Measurements from ENCODE around the gene CDC42EP4. TPM values are rescaled to one million over a fixed set of nuclear protein-coding genes. Genes with fewer than 3 reads are reported as not detected.

The CDC42EP4 gene
- total and polyA plus RNA-seq, 9 of the 15 experiments (the other 6 are each of a cell fraction or from before 2014, with no cell fraction given) = 0.65 to 20.8 (median 12.3) TPM

DNA sequence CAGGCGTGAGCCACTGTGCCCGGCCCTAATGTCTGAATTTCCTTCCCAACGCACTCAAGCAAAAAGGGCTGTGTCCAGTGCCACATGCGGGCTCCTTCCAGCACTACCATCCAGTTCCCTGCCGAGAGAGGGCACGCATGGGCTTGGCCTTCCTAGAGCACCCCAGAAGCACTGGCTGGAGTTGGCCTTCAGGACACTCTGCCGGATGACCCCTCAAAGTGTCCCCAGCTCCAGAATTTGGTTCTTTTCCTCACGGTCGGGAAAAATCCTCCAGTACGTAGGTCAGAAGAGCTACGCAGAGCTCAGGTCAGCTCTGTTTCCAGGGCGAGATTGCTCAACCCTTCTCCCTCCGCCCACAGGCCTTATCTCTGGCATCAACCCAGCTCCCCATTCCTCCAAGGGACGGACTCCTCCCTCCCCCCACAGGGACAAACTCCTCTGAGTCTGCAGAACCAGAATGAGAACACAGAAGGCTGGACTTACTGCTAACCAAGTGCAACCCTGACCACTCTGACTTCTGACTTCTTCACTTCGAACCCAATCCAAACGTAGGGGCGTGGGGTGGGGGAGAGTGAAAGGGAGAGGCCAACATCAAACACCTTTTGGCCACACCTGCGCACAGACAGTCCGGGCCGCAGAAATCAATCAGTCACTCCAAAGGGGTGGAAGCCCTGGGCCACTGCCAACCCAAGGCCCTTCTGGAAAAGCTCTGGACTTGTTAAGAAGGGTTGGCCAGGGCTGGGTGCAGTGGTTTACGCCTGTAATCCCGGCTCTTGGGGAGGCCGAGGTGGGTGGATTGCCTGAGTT lies 3.6 kb downstream of the CDC42EP4 start (continued):
- no peak for TF ChIP-seq CHCHD3 (CRISPR knock-in tag; IDR thresholded peaks at IDR 0.05)
- TF ChIP-seq HDAC8 (tag; IDR thresholded peaks at IDR 0.05) = no peak
- TF ChIP-seq PTTG1 (tag; IDR thresholded peaks at IDR 0.05; ENCODE audit: low read depth) = no peak
- TF ChIP-seq ERF (CRISPR knock-in tag; IDR thresholded peaks at IDR 0.05) = 0 out of 2 replicates have a peak, but pooled peaks have one; percentile 18
- TF ChIP-seq, protein P1, sequence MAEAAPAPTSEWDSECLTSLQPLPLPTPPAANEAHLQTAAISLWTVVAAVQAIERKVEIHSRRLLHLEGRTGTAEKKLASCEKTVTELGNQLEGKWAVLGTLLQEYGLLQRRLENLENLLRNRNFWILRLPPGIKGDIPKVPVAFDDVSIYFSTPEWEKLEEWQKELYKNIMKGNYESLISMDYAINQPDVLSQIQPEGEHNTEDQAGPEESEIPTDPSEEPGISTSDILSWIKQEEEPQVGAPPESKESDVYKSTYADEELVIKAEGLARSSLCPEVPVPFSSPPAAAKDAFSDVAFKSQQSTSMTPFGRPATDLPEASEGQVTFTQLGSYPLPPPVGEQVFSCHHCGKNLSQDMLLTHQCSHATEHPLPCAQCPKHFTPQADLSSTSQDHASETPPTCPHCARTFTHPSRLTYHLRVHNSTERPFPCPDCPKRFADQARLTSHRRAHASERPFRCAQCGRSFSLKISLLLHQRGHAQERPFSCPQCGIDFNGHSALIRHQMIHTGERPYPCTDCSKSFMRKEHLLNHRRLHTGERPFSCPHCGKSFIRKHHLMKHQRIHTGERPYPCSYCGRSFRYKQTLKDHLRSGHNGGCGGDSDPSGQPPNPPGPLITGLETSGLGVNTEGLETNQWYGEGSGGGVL (CRISPR knock-in tag; IDR thresholded peaks at IDR 0.05) = no peak
- no peak for TF ChIP-seq PHB (CRISPR knock-in tag; IDR thresholded peaks at IDR 0.05)
- peak; percentile 55; the same call in 1 of the 2 replicates for TF ChIP-seq TFAP4 (CRISPR knock-in tag; IDR thresholded peaks at IDR 0.05; ENCODE audit: borderline replicate concordance)
- TF ChIP-seq ZNF41 (CRISPR knock-in tag; conservative IDR thresholded peaks at IDR 0.05) = no peak
- TF ChIP-seq ZNF232 (CRISPR knock-in tag; IDR thresholded peaks at IDR 0.05) = no peak
- no peak; the same call in 1 of the 2 replicates for TF ChIP-seq MAFF (IDR thresholded peaks at IDR 0.05; ENCODE audit: low read length)
- TF ChIP-seq, protein P2, sequence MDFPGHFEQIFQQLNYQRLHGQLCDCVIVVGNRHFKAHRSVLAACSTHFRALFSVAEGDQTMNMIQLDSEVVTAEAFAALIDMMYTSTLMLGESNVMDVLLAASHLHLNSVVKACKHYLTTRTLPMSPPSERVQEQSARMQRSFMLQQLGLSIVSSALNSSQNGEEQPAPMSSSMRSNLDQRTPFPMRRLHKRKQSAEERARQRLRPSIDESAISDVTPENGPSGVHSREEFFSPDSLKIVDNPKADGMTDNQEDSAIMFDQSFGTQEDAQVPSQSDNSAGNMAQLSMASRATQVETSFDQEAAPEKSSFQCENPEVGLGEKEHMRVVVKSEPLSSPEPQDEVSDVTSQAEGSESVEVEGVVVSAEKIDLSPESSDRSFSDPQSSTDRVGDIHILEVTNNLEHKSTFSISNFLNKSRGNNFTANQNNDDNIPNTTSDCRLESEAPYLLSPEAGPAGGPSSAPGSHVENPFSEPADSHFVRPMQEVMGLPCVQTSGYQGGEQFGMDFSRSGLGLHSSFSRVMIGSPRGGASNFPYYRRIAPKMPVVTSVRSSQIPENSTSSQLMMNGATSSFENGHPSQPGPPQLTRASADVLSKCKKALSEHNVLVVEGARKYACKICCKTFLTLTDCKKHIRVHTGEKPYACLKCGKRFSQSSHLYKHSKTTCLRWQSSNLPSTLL (IDR thresholded peaks at IDR 0.05) = no peak
- TF ChIP-seq, protein P3, sequence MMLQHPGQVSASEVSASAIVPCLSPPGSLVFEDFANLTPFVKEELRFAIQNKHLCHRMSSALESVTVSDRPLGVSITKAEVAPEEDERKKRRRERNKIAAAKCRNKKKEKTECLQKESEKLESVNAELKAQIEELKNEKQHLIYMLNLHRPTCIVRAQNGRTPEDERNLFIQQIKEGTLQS (IDR thresholded peaks at IDR 0.05) = peak; percentile 81
- TF ChIP-seq, protein P3 (CRISPR knock-in tag; conservative IDR thresholded peaks at IDR 0.05) = no peak
- TF ChIP-seq ZNF668 (CRISPR knock-in tag; IDR thresholded peaks at IDR 0.05) = no peak
- TF ChIP-seq PHB2 (IDR thresholded peaks at IDR 0.05; ENCODE audit: low read depth) = no peak
- TF ChIP-seq MLX (CRISPR knock-in tag; conservative IDR thresholded peaks at IDR 0.05) = no peak
- TF ChIP-seq, protein P4, sequence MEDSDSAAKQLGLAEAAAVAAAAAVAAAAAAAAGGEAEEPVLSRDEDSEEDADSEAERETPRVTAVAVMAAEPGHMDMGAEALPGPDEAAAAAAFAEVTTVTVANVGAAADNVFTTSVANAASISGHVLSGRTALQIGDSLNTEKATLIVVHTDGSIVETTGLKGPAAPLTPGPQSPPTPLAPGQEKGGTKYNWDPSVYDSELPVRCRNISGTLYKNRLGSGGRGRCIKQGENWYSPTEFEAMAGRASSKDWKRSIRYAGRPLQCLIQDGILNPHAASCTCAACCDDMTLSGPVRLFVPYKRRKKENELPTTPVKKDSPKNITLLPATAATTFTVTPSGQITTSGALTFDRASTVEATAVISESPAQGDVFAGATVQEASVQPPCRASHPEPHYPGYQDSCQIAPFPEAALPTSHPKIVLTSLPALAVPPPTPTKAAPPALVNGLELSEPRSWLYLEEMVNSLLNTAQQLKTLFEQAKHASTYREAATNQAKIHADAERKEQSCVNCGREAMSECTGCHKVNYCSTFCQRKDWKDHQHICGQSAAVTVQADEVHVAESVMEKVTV (CRISPR knock-in tag; IDR thresholded peaks at IDR 0.05) = no peak
